Body of pancreas (tissue), 4 donors: ENCODE data around the gene FTCD. TPM values are rescaled to one million over a fixed set of nuclear protein-coding genes. Genes with fewer than 3 reads are reported as not detected.

ENCODE experiments used
- ATAC-seq: fragments of 150-250 bp; one replicate; pipeline ENCODE4 v1.9.1; 2016
- DNase-seq, 4 donors: peaks; one replicate each; pipeline ENCODE4 v3.0.0-alpha.2; 2019
- H3K27ac ChIP-seq, 4 donors: fragments of 200-600 bp; sonication (generic); 1 replicate in 3 of 4; 2 replicates in 1 of 4; pipeline versions ENCODE4 v1.5.1 to v1.6.1; 2016 to 2019; ENCODE audit warnings: mild to moderate bottlenecking in 1 of 4, mixed read lengths in 1 of 4, moderate library complexity in 1 of 4
- H3K27me3 ChIP-seq, 2 donors: fragments of 200-600 bp; sonication (generic); one replicate each; pipeline ENCODE4 v1.6.0; 2016; ENCODE audit warnings: mild to moderate bottlenecking in 1 of 2
- H3K36me3 ChIP-seq, 2 donors: fragments of 200-600 bp; sonication (generic); replicated peaks in 1 of 2; 2 replicates each; pipeline ENCODE4 v1.5.1; 2016; ENCODE audit warnings: low read depth in 2 of 2; ENCODE audit not compliant: insufficient read depth in 1 of 2
- H3K4me1 ChIP-seq: fragments of 200-600 bp; sonication (generic); one replicate; pipeline ENCODE4 v1.6.0; 2016
- H3K4me3 ChIP-seq, 2 donors: fragments of 200-600 bp; sonication (generic); 1 replicate in 1 of 2; 2 replicates in 1 of 2; pipeline ENCODE4 v1.5.1; 2016 to 2019
- H3K9me3 ChIP-seq, 3 donors: fragments of 200-600 bp; sonication (generic); 1 replicate in 2 of 3; 2 replicates in 1 of 3; pipeline ENCODE4 v1.5.1; 2016
- CTCF ChIP-seq, 7 experiments: fragments of 450-650 bp in 4 of 7; fragments of 200-600 bp in 3 of 7; sonication (generic) in 3 of 7; IDR thresholded peaks; one replicate each; pipeline ENCODE4 v1.5.1; 2016 to 2019; ENCODE audit warnings: antibody characterized with exemption in 7 of 7
- POLR2A ChIP-seq, 3 donors: fragments of 450-650 bp; IDR thresholded peaks; one replicate each; pipeline ENCODE4 v1.6.1; 2016; ENCODE audit warnings: antibody characterized with exemption in 3 of 3, mild to moderate bottlenecking in 2 of 3
- WGBS, 2 donors: methylation state at CpG; one replicate each; pipeline ENCODE4 v1.1.5; 2017; 5-methylcytosine and 5-hydroxymethylcytosine counted together
- intact Hi-C: fragments of 100-400 bp; cut with DNase I; formaldehyde crosslinking; loops from one replicate; pipeline ENCODE4 v1.15.1; 2023
- total RNA-seq, 2 donors: library from RNA; depleted of rRNA; stranded (reverse); fragments of >200 nt; gene quantifications; one replicate each; pipeline ENCODE4 v1.1.0, GENCODE V29; 2016

FTCD gene
- total RNA-seq, 2 donors from 2014 or later, result 0.33 TPM; not detected in 1

GRCh38 chr21:46104104-46104503 is 51.3 kb downstream of the FTCD start:
- Histone ChIP-seq H3K4me1 (no peaks in the 10 kb centered on the region), H3K9me3 (peaks cover 0 to 6% (median 0%) of the 10 kb centered on the region in 3 donors), H3K27me3 (no peaks in the 10 kb centered on the region), H3K27ac (no peak overlapping the region), H3K4me3 (no peak overlapping the region), H3K36me3 (no peaks in the 10 kb centered on the region)
- ATAC-seq (no peak), DNase-seq (no peak)
- intact Hi-C loops, result no loop called here
- TF ChIP-seq CTCF (IDR thresholded peaks at IDR 0.05) (no peak), POLR2A (IDR thresholded peaks at IDR 0.05) (no peak)

GRCh38 chr21:46100906-46101305 is 54.5 kb downstream of the FTCD start:
- Histone ChIP-seq H3K36me3 (no peaks in the 10 kb centered on the region), H3K4me3 (no peak overlapping the region), H3K4me1 (peaks cover 15% of the 10 kb centered on the region), H3K9me3 (no peaks in the 10 kb centered on the region), H3K27ac (no peak overlapping the region), H3K27me3 (peaks cover 0 to 6% of the 10 kb centered on the region in 2 donors)
- 69 to 73% methylated on average over 4 of the region's 4 CpGs for WGBS, 2 donors
- DNase-seq (no peak), ATAC-seq (no peak)
- intact Hi-C loops, result no loop called here
- TF ChIP-seq POLR2A (IDR thresholded peaks at IDR 0.05), result no peak
- TF ChIP-seq CTCF (IDR thresholded peaks at IDR 0.05), result no peak

- WGBS, 2 donors, result 58 to 70% methylated on average over 7 of the region's 7 CpGs
- Histone ChIP-seq H3K36me3 (no peaks in the 10 kb centered on the region), H3K4me1 (peaks cover 15% of the 10 kb centered on the region), H3K4me3 (no peak overlapping the region), H3K27ac (no peak overlapping the region), H3K27me3 (peaks cover 0 to 6% of the 10 kb centered on the region in 2 donors), H3K9me3 (no peaks in the 10 kb centered on the region)
- intact Hi-C loops, result no loop called here
- ATAC-seq (no peak), DNase-seq (peak in 1 of 4 donors; percentile 2)
- TF ChIP-seq CTCF (IDR thresholded peaks at IDR 0.05), result no peak
- TF ChIP-seq POLR2A (IDR thresholded peaks at IDR 0.05), result no peak
Observed at GRCh38 chr21:46100426-46100825, 55.0 kb downstream of the FTCD start.

GRCh38 chr21:46100020-46100419 is 55.4 kb downstream of the FTCD start:
- no peaks in the 10 kb centered on the region for H3K9me3 ChIP-seq
- no peak for TF ChIP-seq CTCF (IDR thresholded peaks at IDR 0.05)
- no peak for TF ChIP-seq POLR2A (IDR thresholded peaks at IDR 0.05)
- H3K4me1 ChIP-seq, result peaks cover 15% of the 10 kb centered on the region
- WGBS, 2 donors, result 81 to 83% methylated on average over 6 of the region's 6 CpGs
- H3K36me3 ChIP-seq, result no peaks in the 10 kb centered on the region
- peaks cover 0 to 6% of the 10 kb centered on the region in 2 donors for H3K27me3 ChIP-seq
- intact Hi-C loops, result no loop called here
- ATAC-seq (no peak), DNase-seq (no peak)
- H3K27ac ChIP-seq, result no peak overlapping the region
- no peak overlapping the region for H3K4me3 ChIP-seq

GRCh38 chr21:46099476-46099875 is 55.9 kb downstream of the FTCD start:
- DNase-seq (peak in 3 of 4 donors; percentile 7 to 13 (median 10)), ATAC-seq (no peak)
- H3K27ac ChIP-seq, result no peak overlapping the region
- peaks cover 0 to 6% of the 10 kb centered on the region in 2 donors for H3K27me3 ChIP-seq
- WGBS, 2 donors, result 36 to 55% methylated on average over 13 to 18 of the region's 18 CpGs
- no peaks in the 10 kb centered on the region for H3K36me3 ChIP-seq
- TF ChIP-seq CTCF (IDR thresholded peaks at IDR 0.05) (no peak), POLR2A (IDR thresholded peaks at IDR 0.05) (no peak)
- H3K4me1 ChIP-seq, result peaks cover 15% of the 10 kb centered on the region
- no peaks in the 10 kb centered on the region for H3K9me3 ChIP-seq
- intact Hi-C loops, result no loop called here
- H3K4me3 ChIP-seq, result no peak overlapping the region
